GM12865 (cell line): ENCODE results near the gene AP2A2.

Experiments
- DNase-seq: peaks from one replicate; pipeline ENCODE4 v3.0.0; 2010; ENCODE audit warnings: low read depth
- H3K4me3 ChIP-seq: 2 replicates; pipeline ENCODE4 v1.5.1; 2011; ENCODE audit warnings: mild to moderate bottlenecking, low read depth, low read length, control low read depth
- TF ChIP-seq, protein P1 (sequence below): IDR thresholded peaks from 2 replicates; pipeline ENCODE4 v1.5.1; 2011; ENCODE audit warnings: low read length, control low read depth, low read depth, inconsistent platforms; ENCODE audit not compliant: insufficient read depth; ENCODE audit errors: missing control alignments

The AP2A2 gene

DNA sequence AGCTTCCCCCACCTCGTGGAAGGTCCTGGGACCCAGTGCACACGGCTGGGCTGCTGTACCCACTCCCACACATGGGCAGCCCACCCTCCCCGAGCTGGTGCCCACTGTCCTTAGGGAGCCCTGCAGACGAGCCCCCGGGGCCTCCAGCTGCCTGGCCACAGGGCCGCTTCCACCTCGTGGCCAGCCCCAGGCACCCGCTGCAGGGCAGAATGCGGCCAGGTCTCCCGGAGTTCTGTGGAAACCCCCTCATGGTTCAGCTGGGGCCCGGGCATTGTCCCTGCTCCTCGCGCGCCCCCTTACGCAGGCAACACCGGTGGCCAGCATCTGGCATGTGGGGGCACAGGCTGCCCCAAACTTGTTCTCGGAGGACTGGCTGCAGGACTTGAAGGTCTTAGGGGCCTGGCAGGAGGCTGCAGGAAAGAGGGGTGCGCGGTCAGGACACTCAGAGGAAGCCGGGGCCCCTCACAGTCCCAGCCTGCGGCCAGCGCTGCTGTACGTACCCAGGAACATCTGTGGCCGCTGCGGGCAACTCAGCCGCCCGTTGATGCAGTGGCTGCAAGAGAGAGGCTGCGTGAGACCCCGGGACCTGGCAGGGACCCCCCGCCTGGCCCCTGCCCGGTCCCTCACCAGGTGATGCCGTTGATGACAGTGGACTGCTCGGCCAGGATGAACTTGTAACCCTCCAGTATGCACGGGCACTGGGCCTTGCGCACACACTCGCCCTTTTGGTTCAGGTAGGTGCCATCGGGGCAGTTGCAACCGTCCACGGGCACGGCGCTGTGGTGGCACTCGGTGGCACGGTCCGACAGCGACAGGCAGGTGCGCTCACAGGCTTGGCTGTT, 101.2 kb downstream of the AP2A2 start:
- TF ChIP-seq, protein P1, sequence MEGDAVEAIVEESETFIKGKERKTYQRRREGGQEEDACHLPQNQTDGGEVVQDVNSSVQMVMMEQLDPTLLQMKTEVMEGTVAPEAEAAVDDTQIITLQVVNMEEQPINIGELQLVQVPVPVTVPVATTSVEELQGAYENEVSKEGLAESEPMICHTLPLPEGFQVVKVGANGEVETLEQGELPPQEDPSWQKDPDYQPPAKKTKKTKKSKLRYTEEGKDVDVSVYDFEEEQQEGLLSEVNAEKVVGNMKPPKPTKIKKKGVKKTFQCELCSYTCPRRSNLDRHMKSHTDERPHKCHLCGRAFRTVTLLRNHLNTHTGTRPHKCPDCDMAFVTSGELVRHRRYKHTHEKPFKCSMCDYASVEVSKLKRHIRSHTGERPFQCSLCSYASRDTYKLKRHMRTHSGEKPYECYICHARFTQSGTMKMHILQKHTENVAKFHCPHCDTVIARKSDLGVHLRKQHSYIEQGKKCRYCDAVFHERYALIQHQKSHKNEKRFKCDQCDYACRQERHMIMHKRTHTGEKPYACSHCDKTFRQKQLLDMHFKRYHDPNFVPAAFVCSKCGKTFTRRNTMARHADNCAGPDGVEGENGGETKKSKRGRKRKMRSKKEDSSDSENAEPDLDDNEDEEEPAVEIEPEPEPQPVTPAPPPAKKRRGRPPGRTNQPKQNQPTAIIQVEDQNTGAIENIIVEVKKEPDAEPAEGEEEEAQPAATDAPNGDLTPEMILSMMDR = no peak
- DNase-seq = no peak
- H3K4me3 ChIP-seq = no peak overlapping the region

DNA sequence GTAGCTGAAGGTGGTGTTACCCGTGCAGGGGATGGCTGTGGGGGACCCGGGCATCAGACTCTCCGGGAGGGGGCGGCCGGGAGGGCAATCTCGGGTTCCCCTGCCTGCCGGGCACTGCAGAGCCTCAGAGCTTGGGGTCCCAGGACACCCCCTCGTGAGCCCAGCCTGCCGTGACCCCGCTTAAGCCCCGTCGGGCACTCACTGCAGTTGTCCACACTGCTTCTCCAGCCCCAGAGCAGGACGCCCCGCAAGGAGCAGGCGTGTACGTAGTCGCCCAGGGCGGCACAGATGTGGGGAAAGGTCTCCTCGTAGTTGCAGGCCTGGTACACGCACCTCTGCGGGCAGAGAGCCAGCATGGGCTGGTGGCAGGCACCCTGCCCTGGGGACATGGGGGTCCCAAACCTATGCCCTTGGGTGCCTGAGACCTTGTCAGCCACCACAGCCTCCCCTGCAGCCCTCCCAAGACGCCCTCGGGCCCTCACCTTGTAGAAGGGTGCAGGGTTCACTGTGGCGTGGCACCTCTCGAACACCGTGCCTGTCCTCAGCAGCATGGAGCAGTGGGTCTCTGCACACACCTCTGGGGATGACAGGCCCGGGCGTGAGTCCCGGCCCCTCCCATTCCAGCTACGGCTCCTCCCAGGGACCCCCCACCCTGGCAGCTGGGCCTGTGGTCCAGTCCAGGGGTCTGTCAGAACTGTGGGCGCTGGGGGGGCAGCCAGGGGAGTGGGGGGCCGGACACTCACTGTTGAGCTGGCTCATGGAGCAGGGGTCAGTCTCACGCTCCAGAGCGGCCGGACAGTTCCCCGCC, 102.0 kb downstream of the AP2A2 start:
- no peak overlapping the region for H3K4me3 ChIP-seq
- DNase-seq = no peak
- TF ChIP-seq, protein P1 = no peak

DNA sequence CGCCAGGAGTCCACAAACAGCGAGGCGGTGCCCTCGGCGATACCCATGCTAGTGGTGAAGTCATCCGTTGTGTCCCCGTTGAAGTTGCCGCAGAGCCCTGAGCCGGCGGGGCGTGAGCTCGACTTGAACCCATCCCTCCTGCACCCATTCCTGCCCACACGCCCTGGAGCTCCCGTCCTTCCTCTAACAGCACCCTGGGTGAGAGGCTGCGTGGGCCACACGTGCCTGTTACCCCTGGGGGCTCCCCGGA, 102.5 kb downstream of the AP2A2 start:
- DNase-seq = no peak
- TF ChIP-seq, protein P1 = no peak
- H3K4me3 ChIP-seq = no peak overlapping the region

DNA sequence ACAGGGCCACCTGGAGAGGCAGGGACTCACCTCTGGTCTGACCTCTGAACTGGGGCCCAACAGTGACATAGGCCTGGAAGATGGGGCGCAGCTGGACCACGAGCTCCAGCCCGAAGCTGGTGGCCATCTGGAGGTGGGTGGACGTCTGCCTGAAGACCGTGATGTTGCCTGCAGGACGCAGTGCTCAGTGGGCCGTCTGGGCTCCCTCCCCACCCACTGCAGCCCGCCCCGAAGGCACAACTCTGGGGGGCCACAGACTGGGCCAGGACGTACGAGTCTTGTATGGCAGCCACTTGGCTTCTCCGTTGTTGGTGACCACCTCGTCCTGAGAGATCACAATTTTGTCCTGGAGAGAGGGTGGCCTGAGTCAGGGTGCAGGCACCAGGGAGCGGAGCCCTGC, 102.9 kb downstream of the AP2A2 start:
- no peak for DNase-seq
- no peak overlapping the region for H3K4me3 ChIP-seq
- TF ChIP-seq, protein P1 = no peak

DNA sequence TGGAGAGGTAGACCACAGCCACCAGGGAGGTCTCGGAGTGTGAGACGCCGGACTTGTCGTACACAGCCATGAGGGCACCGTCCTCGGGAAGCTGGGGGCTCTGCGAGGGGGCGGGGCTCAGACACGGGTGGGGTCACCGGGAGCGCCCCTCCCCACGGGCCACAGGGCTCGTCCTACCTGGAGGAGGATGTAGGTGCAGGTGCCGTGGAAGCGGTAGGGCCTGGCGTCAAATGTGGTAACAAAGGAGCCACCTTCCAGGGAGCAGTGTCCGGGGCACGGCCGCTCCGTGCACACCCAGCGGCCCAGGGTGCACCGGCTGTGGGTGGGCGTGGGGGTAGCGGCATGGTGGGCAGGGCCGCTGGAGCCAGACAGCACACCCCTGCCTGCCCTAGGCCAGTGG, 103.4 kb downstream of the AP2A2 start:
- TF ChIP-seq, protein P1 = no peak
- no peak overlapping the region for H3K4me3 ChIP-seq
- DNase-seq = no peak

DNA sequence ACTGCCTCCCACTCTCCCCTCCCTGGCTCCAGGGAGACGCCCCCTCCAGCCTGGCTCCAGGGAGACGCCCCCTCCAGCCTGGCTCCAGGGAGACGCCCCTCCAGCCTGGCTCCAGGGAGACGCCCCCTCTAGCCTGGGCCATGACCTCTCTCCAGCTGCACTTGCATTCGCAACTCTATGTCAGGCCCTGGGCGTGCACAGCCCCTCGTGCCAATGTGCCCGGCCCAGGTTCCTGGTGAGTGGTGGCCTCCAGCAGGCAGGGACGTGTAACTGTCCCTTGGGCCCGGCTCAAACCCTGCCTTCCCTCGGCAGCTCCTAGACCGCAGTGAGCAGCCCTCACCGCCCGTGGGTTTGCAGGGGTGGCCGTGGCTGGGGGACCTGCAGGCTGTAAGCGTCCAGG, 104.0 kb downstream of the AP2A2 start:
- TF ChIP-seq, protein P1 = no peak
- no peak overlapping the region for H3K4me3 ChIP-seq
- no peak for DNase-seq
